GM12878 (cell line): ENCODE measurements around the gene LTK. TPM values are rescaled to one million over a fixed set of nuclear protein-coding genes. Genes with fewer than 3 reads are reported as not detected.

Experiments
- ATAC-seq: fragments of 200-7000 bp; cut with Tn5 transposase; 3 replicates; pipeline ENCODE4 v1.9.1; 2020; ENCODE audit warnings: mild to moderate bottlenecking, moderate library complexity
- BruUV-seq: library from RNA; stranded (reverse); fragments of 400-500 nt; replicated peaks from 2 replicates; lab custom pipeline; 2021; lab: Mats Ljungman, UMichigan
- CTCF ChIA-PET: fragments of 300-600 bp; sonication (Branson Sonifier 250); formaldehyde crosslinking; extraction: SDS; loops from one replicate; lab custom pipeline; 2021; ENCODE audit warnings: inconsistent platforms; lab: Yijun Ruan, JAX
- POLR2A ChIA-PET: fragments of 350-600 bp; formaldehyde crosslinking; extraction: SDS; loops from one replicate; lab custom pipeline; 2021; ENCODE audit warnings: inconsistent platforms; lab: Charles Lee
- RAD21 ChIA-PET: fragments of 300-600 bp; sonication (Branson Sonifier 250); formaldehyde crosslinking; loops from one replicate; lab custom pipeline; 2023; ENCODE audit warnings: antibody characterized with exemption; ENCODE audit not compliant: unreplicated experiment; lab: Charles Lee
- SMC1A ChIA-PET: fragments of 300-600 bp; sonication (Branson Sonifier 250); formaldehyde crosslinking; loops from one replicate; lab custom pipeline; 2023; ENCODE audit not compliant: unreplicated experiment, uncharacterized antibody; lab: Charles Lee
- DNase-seq: peaks from one replicate; pipeline ENCODE4 v3.0.0-alpha.2; 2011; ENCODE audit warnings: low read depth, low spot score
- FAIRE-seq: peaks from 3 replicates; lab custom pipeline; 2011; peaks lifted over from hg19 to GRCh38; lab: Jason Lieb, UNC
- H2AFZ ChIP-seq: 2 replicates; pipeline ENCODE4 v1.6.0; 2011; ENCODE audit warnings: low read depth, low read length, control low read depth; ENCODE audit not compliant: control insufficient read depth
- H3K27ac ChIP-seq: 2 replicates; pipeline ENCODE4 v1.5.1; 2011; ENCODE audit warnings: control low read depth; ENCODE audit not compliant: control insufficient read depth, insufficient read depth
- H3K27me3 ChIP-seq, 2 experiments: replicated peaks in 1 of 2; 2 replicates each; pipeline versions ENCODE4 v1.6.0 to v1.6.1; 2011; ENCODE audit warnings: low read length in 1 of 2; ENCODE audit not compliant: control insufficient read depth in 2 of 2, insufficient read depth in 2 of 2
- H3K36me3 ChIP-seq, 2 experiments: 2 replicates each; pipeline ENCODE4 v1.5.1; 2011; ENCODE audit warnings: low read length in 1 of 2; ENCODE audit not compliant: control insufficient read depth in 2 of 2, insufficient read depth in 2 of 2
- H3K4me1 ChIP-seq: 2 replicates; pipeline ENCODE4 v1.6.1; 2011; ENCODE audit warnings: mild to moderate bottlenecking, low read length, moderate library complexity, mixed read lengths; ENCODE audit not compliant: control insufficient read depth, insufficient read depth
- H3K4me2 ChIP-seq: 2 replicates; pipeline ENCODE4 v1.6.0; 2011; ENCODE audit warnings: control low read depth; ENCODE audit not compliant: control insufficient read depth, insufficient read depth
- H3K4me3 ChIP-seq: fragments of 200-600 bp; sonication (generic); 2 replicates; pipeline ENCODE4 v1.5.1; 2016
- H3K79me2 ChIP-seq: 2 replicates; pipeline ENCODE4 v1.6.0; 2011; ENCODE audit warnings: low read length; ENCODE audit not compliant: control insufficient read depth, insufficient read depth
- H3K9ac ChIP-seq: 2 replicates; pipeline ENCODE4 v1.8.0; 2011; ENCODE audit warnings: low read length, control low read depth, mixed read lengths; ENCODE audit not compliant: control insufficient read depth, insufficient read depth
- H3K9me3 ChIP-seq: replicated peaks from 3 replicates; pipeline ENCODE4 v1.5.1; 2011; ENCODE audit warnings: mild to moderate bottlenecking, low read length; ENCODE audit not compliant: control insufficient read depth, insufficient read depth
- H4K20me1 ChIP-seq: 2 replicates; pipeline ENCODE4 v1.6.0; 2011; ENCODE audit not compliant: control insufficient read depth, insufficient read depth
- ATF2 ChIP-seq: IDR thresholded peaks from 2 replicates; pipeline ENCODE4 v1.6.1; 2012; ENCODE audit warnings: low read length, inconsistent platforms
- BMI1 ChIP-seq: fragments of 450-650 bp; IDR thresholded peaks from 2 replicates; pipeline ENCODE4 v1.6.1; 2016; ENCODE audit warnings: mild to moderate bottlenecking, moderate library complexity, borderline replicate concordance
- EP300 ChIP-seq, 2 experiments: fragments of 150-350 bp in 1 of 2; IDR thresholded peaks; 2 replicates each; pipeline ENCODE4 v1.6.1; 2011 to 2012; ENCODE audit warnings: low read depth in 2 of 2, low read length in 2 of 2, borderline replicate concordance in 1 of 2, improper control_type of control experiment in 1 of 2, inconsistent platforms in 1 of 2; ENCODE audit not compliant: control insufficient read depth in 1 of 2
- IRF3 ChIP-seq: fragments of 450-650 bp; IDR thresholded peaks from 2 replicates; pipeline ENCODE4 v1.6.1; 2014; ENCODE audit warnings: mild to moderate bottlenecking
- LARP7 ChIP-seq: fragments of 450-650 bp; IDR thresholded peaks from 2 replicates; pipeline ENCODE4 v1.6.1; 2017; ENCODE audit warnings: mild to moderate bottlenecking
- NR2F1 ChIP-seq: fragments of 450-650 bp; conservative IDR thresholded peaks from 2 replicates; pipeline ENCODE4 v1.6.1; 2017; ENCODE audit warnings: mild to moderate bottlenecking
- RAD21 ChIP-seq: IDR thresholded peaks from 2 replicates; pipeline ENCODE4 v1.6.1; 2011; ENCODE audit warnings: mild to moderate bottlenecking, low read depth, low read length, moderate library complexity; ENCODE audit not compliant: insufficient read depth
- REST ChIP-seq: IDR thresholded peaks from 2 replicates; pipeline ENCODE4 v1.6.1; 2012; ENCODE audit warnings: mild to moderate bottlenecking, low read depth, low read length
- SIX5 ChIP-seq: IDR thresholded peaks from 2 replicates; pipeline ENCODE4 v1.6.1; 2011; ENCODE audit warnings: mild to moderate bottlenecking, low read depth, low read length, moderate library complexity; ENCODE audit not compliant: severe bottlenecking
- USF2 ChIP-seq: IDR thresholded peaks from 2 replicates; pipeline ENCODE4 v1.6.1; 2011; ENCODE audit warnings: low read depth, low read length, improper control_type of control experiment, borderline replicate concordance
- YBX1 ChIP-seq: fragments of 450-650 bp; IDR thresholded peaks from 2 replicates; pipeline ENCODE4 v1.6.1; 2016; ENCODE audit warnings: antibody characterized with exemption
- ZNF274 ChIP-seq: IDR thresholded peaks from one replicate; pipeline ENCODE4 v1.8.0; 2011; ENCODE audit not compliant: insufficient read length, insufficient read depth
- ZNF592 ChIP-seq: fragments of 450-650 bp; IDR thresholded peaks from 2 replicates; pipeline ENCODE4 v1.6.1; 2017; ENCODE audit warnings: mild to moderate bottlenecking, moderate library complexity
- WGBS: methylation state at CpG from one replicate; pipeline ENCODE4 v1.1.6; 2016; ENCODE audit warnings: low lambda C conversion rate; ENCODE audit not compliant: insufficient replicate concordance, insufficient coverage; ENCODE audit errors: missing lambda C conversion rate; 5-methylcytosine and 5-hydroxymethylcytosine counted together
- in situ Hi-C: fragments of 300-500 bp; cut with MboI; formaldehyde crosslinking; loops from 9 replicates; pipeline ENCODE4 v1.14.3; 2018; ENCODE audit warnings: mixed read lengths
- intact Hi-C: fragments of 100-400 bp; cut with micrococcal nuclease; formaldehyde crosslinking; loops from one replicate; pipeline ENCODE4 v1.14.2; 2022; ENCODE audit not compliant: unreplicated experiment
- polyA plus RNA-seq, 11 experiments: library from polyadenylated mRNA; depleted of rRNA in 4 of 11; unstranded in 6 of 11; stranded (reverse) in 5 of 11; fragments of >200 nt; fragmentation: Nextera tagmentation in 4 of 11; fragmentation: Illumina TruSeq in 1 of 11; extraction: Ambion mirVana in 4 of 11; extraction: Trizol in 1 of 11; gene quantifications; 1 replicate in 1 of 11; 2 replicates in 10 of 11; pipeline versions ENCODE4 v1.2.1 to v1.2.3, GENCODE V29; 2011 to 2016; ENCODE audit warnings: inconsistent platforms in 2 of 11, missing spikeins in 2 of 11, low read depth in 1 of 11
- total RNA-seq, 4 experiments: library from RNA; depleted of rRNA in 3 of 4; stranded (reverse); fragments of >200 nt in 3 of 4; fragmentation: Illumina TruSeq in 1 of 4; extraction: Trizol in 1 of 4; gene quantifications; 2 replicates each; pipeline versions ENCODE4 v1.2.1 to v1.2.3, GENCODE V29; 2013 to 2021

The LTK gene
- total and polyA plus RNA-seq, 10 of the 15 experiments (the other 5 are each of a cell fraction or from before 2014, with no cell fraction given), result 0.07 to 0.80 (median 0.20) TPM; not detected in 1

- ChIA-PET SMC1A (interaction anchor here (1.2 kb wide), 1 partner anchor 89 kb away, joined by 4 read pairs; no protein-coding TSS in a partner anchor), CTCF (interaction anchor here (1.1 to 1.5 kb wide), 3 partner anchors 89 to 223 kb away, joined by 3 to 5 read pairs (median 3); no protein-coding TSS in a partner anchor), POLR2A (no interaction called here), RAD21 (no interaction called here)
- no peak overlapping the region for H2AFZ ChIP-seq
- FAIRE-seq (no peak), ATAC-seq (no peak), DNase-seq (no peak)
- WGBS, result 79% methylated on average over 3 of the region's 3 CpGs
- H3K27ac ChIP-seq, result no peak overlapping the region
- H4K20me1 ChIP-seq, result no peaks in the 10 kb centered on the region
- H3K4me1 ChIP-seq, result peaks cover 8% of the 10 kb centered on the region
- no TSS peak for BruUV-seq
- H3K79me2 ChIP-seq, result no peaks in the 10 kb centered on the region
- H3K4me2 ChIP-seq, result no peak overlapping the region
- H3K9me3 ChIP-seq, result no peaks in the 10 kb centered on the region
- H3K9ac ChIP-seq, result no peak overlapping the region
- peaks cover 0 to 4% of the 10 kb centered on the region in 2 experiments; a peak in 1 of 4 replicates for H3K27me3 ChIP-seq
- intact Hi-C loops (loop anchor here (5.0 kb wide), 1 partner anchor 88 kb away; no protein-coding TSS in a partner anchor), in situ Hi-C loops (no loop called here)
- H3K36me3 ChIP-seq, result no peaks in the 10 kb centered on the region
- no peak overlapping the region for H3K4me3 ChIP-seq
- TF ChIP-seq SIX5 (no peak), NR2F1 (no peak), BMI1 (no peak), ZNF592 (no peak), USF2 (no peak), ATF2 (no peak), ZNF274 (no peak), LARP7 (no peak), RAD21 (no peak), EP300 (IDR thresholded peaks at IDR 0.05; ENCODE audit: borderline replicate concordance in 1 of 2, control insufficient read depth in 1 of 2, low read depth in 2 of 2, low read length in 2 of 2) (no peak), IRF3 (no peak), YBX1 (no peak), REST (no peak)
Observed at GRCh38 chr15:41554915-41555314, 41.3 kb upstream of the LTK start.
